GM19238 (cell line): Measurements from ENCODE around the gene GPSM1.

Source experiments
- DNase-seq: peaks from one replicate; pipeline ENCODE4 v3.0.0; 2011; ENCODE audit warnings: low spot score; ENCODE audit not compliant: insufficient read length

The GPSM1 gene

GRCh38 chr9:136327304-136327974 is at the start of gene GPSM1:
GPSM1 (plus strand) TSS chr9:136327539; CDS start chr9:136327696, 157 bp downstream.
- no peak for DNase-seq

GRCh38 chr9:136277746-136278145 is 49.6 kb upstream of the GPSM1 start:
- no peak for DNase-seq

GRCh38 chr9:136278221-136278620 is 49.1 kb upstream of the GPSM1 start:
- no peak for DNase-seq

- no peak for DNase-seq
These were observed 48.4 kb upstream of the GPSM1 start for GRCh38 chr9:136278894-136279293.

- no peak for DNase-seq
These were observed 47.9 kb upstream of the GPSM1 start for GRCh38 chr9:136279471-136279870.

GRCh38 chr9:136280535-136281315 is 46.6 kb upstream of the GPSM1 start:
- DNase-seq = no peak

GRCh38 chr9:136281421-136282271 is 45.7 kb upstream of the GPSM1 start:
- no peak for DNase-seq

- no peak for DNase-seq
These were observed 45.0 kb upstream of the GPSM1 start for GRCh38 chr9:136282272-136282861.

GRCh38 chr9:136283291-136284235 is 43.8 kb upstream of the GPSM1 start:
- DNase-seq = peak; percentile 93

GRCh38 chr9:136284311-136284710 is 43.0 kb upstream of the GPSM1 start:
- DNase-seq = no peak

GRCh38 chr9:136284951-136285350 is 42.4 kb upstream of the GPSM1 start:
- no peak for DNase-seq

GRCh38 chr9:136285501-136286358 is 41.6 kb upstream of the GPSM1 start:
- no peak for DNase-seq

GRCh38 chr9:136286359-136286986 is 40.9 kb upstream of the GPSM1 start:
- DNase-seq = no peak

GRCh38 chr9:136286987-136287379 is 40.4 kb upstream of the GPSM1 start:
- no peak for DNase-seq

- DNase-seq = no peak
These were observed 39.2 kb upstream of the GPSM1 start for GRCh38 chr9:136287960-136288753.

- no peak for DNase-seq
These were observed 37.5 kb upstream of the GPSM1 start for GRCh38 chr9:136289651-136290507.

- DNase-seq = no peak
These were observed 36.8 kb upstream of the GPSM1 start for GRCh38 chr9:136290508-136291000.
